Hepatocyte (in vitro differentiated cells): ENCODE data around the gene LANCL2. TPM values are rescaled to one million over a fixed set of nuclear protein-coding genes. Genes with fewer than 3 reads are reported as not detected.

ENCODE experiments used
- DNase-seq: peaks from one replicate; pipeline ENCODE4 v3.0.0-alpha.2; 2016; ENCODE audit warnings: low spot score
- H2AFZ ChIP-seq: fragments of 200-600 bp; sonication (generic); 2 replicates; pipeline ENCODE4 v1.6.0; 2016; ENCODE audit warnings: antibody characterized with exemption, mild to moderate bottlenecking
- H3K27ac ChIP-seq: fragments of 200-600 bp; sonication (generic); 2 replicates; pipeline ENCODE4 v1.5.1; 2016; ENCODE audit warnings: mild to moderate bottlenecking
- H3K27me3 ChIP-seq: fragments of 200-600 bp; sonication (generic); 2 replicates; pipeline ENCODE4 v1.6.1; 2016
- H3K36me3 ChIP-seq: fragments of 200-600 bp; sonication (generic); replicated peaks from 2 replicates; pipeline ENCODE4 v1.5.1; 2016; ENCODE audit warnings: low read depth; ENCODE audit not compliant: insufficient read depth
- H3K4me1 ChIP-seq: fragments of 200-600 bp; sonication (generic); 2 replicates; pipeline ENCODE4 v1.5.1; 2016; ENCODE audit warnings: mild to moderate bottlenecking, moderate library complexity; ENCODE audit not compliant: insufficient read depth
- H3K4me2 ChIP-seq: fragments of 200-600 bp; sonication (generic); 2 replicates; pipeline ENCODE4 v1.6.0; 2016
- H3K4me3 ChIP-seq: fragments of 200-600 bp; sonication (generic); 2 replicates; pipeline ENCODE4 v1.5.1; 2016; ENCODE audit warnings: mild to moderate bottlenecking
- H3K79me2 ChIP-seq: fragments of 200-600 bp; sonication (generic); 2 replicates; pipeline ENCODE4 v1.6.0; 2017; ENCODE audit warnings: mild to moderate bottlenecking
- H3K9me2 ChIP-seq: fragments of 200-600 bp; sonication (generic); replicated peaks from 2 replicates; pipeline ENCODE4 v1.6.0; 2017; ENCODE audit warnings: mild to moderate bottlenecking; ENCODE audit not compliant: insufficient read depth
- H3K9me3 ChIP-seq: fragments of 200-600 bp; sonication (generic); 2 replicates; pipeline ENCODE4 v1.5.1; 2016; ENCODE audit warnings: low read depth, mild to moderate bottlenecking
- H4K20me1 ChIP-seq: fragments of 200-600 bp; sonication (generic); 2 replicates; pipeline ENCODE4 v1.6.0; 2016; ENCODE audit warnings: mild to moderate bottlenecking; ENCODE audit not compliant: insufficient read depth, poor library complexity, severe bottlenecking
- EZH2 ChIP-seq: fragments of 200-600 bp; sonication (generic); IDR thresholded peaks from 2 replicates; pipeline ENCODE4 v1.6.1; 2016; ENCODE audit warnings: antibody characterized with exemption, mild to moderate bottlenecking, borderline replicate concordance
- EZH2phosphoT487 ChIP-seq: fragments of 200-600 bp; sonication (generic); IDR thresholded peaks from one replicate; pipeline ENCODE4 v1.6.1; 2018; ENCODE audit warnings: antibody characterized with exemption, mild to moderate bottlenecking, low read depth, moderate library complexity; ENCODE audit not compliant: unreplicated experiment, severe bottlenecking
- WGBS: methylation state at CpG from one replicate; pipeline ENCODE4 v1.1.6; 2016; ENCODE audit warnings: low lambda C conversion rate; ENCODE audit errors: missing lambda C conversion rate; 5-methylcytosine and 5-hydroxymethylcytosine counted together
- polyA plus RNA-seq: library from polyadenylated mRNA; unstranded; fragments of >200 nt; fragmentation: Nextera tagmentation; extraction: Ambion mirVana; gene quantifications from 2 replicates; pipeline ENCODE4 v1.2.1, GENCODE V29; 2016
- total RNA-seq: library from RNA; depleted of rRNA; stranded (reverse); fragments of >200 nt; gene quantifications from 2 replicates; pipeline ENCODE4 v1.2.3, GENCODE V29; 2014
- TF ChIP-seq, protein P1 (sequence below): fragments of 200-600 bp; sonication (generic); IDR thresholded peaks from 2 replicates; pipeline ENCODE4 v1.5.1; 2016; ENCODE audit warnings: antibody characterized with exemption, mild to moderate bottlenecking; ENCODE audit not compliant: poor library complexity

The LANCL2 gene
- total and polyA plus RNA-seq, 2 experiments from 2014 or later: 13.5 to 14.8 TPM

DNA sequence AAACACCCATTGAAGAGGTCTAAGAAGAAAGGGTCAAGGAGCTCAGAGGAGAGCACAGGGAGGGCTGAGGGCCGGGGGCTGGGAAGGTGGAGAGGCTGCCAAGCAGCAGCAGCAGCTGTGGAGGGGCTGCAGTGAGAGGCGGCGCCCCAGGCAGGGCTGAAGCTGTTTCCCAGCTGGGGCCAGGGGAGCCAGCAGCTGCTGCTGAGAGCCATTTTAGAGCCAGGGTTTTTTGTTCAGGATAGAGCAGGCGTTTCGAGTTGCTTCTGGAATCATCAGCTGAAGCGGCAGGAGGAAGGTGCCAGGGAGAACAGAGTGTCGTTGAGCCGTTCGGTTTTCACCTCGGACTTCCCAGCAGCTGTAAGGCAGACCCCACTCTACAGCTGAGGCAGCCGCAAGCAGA, 62.7 kb downstream of the LANCL2 start:
- Histone ChIP-seq H3K4me3 (no peak overlapping the region), H3K79me2 (no peaks in the 10 kb centered on the region)
- DNase-seq: no peak

DNA sequence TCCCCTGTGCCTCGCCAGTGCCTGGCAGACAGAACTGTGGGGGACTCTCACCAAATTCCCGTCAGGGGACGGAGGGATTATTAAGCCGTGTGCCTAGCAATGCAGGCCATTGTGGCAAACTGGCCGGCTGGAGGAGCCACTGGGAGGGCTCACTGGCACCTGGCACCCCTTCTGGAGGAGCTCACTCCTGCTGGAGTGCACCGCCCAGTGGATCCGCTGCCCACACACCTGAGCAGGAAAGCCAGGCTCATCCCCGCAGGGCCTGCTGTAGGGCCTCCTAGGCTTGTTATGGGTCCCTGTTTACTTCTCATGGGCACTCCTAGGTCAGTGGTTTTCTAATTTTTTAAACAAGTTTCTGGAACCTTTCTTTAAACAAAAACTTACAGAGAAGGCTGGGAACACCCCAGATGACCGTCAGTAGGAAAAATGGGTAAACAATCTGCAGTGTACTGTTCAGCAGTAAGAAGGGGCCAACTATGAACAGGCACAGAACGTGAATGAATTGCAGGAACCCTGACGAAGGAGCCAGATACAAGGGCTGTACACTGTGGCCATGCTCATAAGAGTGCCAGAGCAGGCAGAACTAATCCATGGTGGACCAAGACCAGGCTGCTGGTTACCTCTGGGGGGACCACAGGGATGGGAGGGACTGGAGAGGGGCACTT, 64.8 kb downstream of the LANCL2 start:
- TF ChIP-seq EZH2phosphoT487 (no peak), EZH2 (no peak)
- TF ChIP-seq, protein P1, sequence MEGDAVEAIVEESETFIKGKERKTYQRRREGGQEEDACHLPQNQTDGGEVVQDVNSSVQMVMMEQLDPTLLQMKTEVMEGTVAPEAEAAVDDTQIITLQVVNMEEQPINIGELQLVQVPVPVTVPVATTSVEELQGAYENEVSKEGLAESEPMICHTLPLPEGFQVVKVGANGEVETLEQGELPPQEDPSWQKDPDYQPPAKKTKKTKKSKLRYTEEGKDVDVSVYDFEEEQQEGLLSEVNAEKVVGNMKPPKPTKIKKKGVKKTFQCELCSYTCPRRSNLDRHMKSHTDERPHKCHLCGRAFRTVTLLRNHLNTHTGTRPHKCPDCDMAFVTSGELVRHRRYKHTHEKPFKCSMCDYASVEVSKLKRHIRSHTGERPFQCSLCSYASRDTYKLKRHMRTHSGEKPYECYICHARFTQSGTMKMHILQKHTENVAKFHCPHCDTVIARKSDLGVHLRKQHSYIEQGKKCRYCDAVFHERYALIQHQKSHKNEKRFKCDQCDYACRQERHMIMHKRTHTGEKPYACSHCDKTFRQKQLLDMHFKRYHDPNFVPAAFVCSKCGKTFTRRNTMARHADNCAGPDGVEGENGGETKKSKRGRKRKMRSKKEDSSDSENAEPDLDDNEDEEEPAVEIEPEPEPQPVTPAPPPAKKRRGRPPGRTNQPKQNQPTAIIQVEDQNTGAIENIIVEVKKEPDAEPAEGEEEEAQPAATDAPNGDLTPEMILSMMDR: no peak
- Histone ChIP-seq H3K27ac (no peak overlapping the region), H3K36me3 (no peaks in the 10 kb centered on the region), H3K4me3 (no peak overlapping the region), H3K9me2 (no peaks in the 10 kb centered on the region), H3K79me2 (no peaks in the 10 kb centered on the region), H3K4me2 (no peak overlapping the region), H2AFZ (no peak overlapping the region), H3K27me3 (no peaks in the 10 kb centered on the region), H3K9me3 (no peaks in the 10 kb centered on the region), H4K20me1 (no peaks in the 10 kb centered on the region), H3K4me1 (peaks cover 3% of the 10 kb centered on the region)
- WGBS: 82% methylated on average over 11 of the region's 11 CpGs
- DNase-seq: no peak

More for the DNA sequence above, 62.7 kb downstream of the LANCL2 start:
- H3K4me2 ChIP-seq: no peak overlapping the region
- no peaks in the 10 kb centered on the region for H4K20me1 ChIP-seq
- TF ChIP-seq EZH2 (no peak), EZH2phosphoT487 (no peak)
- TF ChIP-seq, protein P1: no peak
- H3K27ac ChIP-seq: no peak overlapping the region
- no peaks in the 10 kb centered on the region for H3K36me3 ChIP-seq
- no peaks in the 10 kb centered on the region for H3K27me3 ChIP-seq
- no peaks in the 10 kb centered on the region for H3K9me2 ChIP-seq
- peaks cover 3% of the 10 kb centered on the region for H3K4me1 ChIP-seq
- 85% methylated on average over 11 of the region's 11 CpGs for WGBS
- H3K9me3 ChIP-seq: no peaks in the 10 kb centered on the region
- H2AFZ ChIP-seq: no peak overlapping the region

DNA sequence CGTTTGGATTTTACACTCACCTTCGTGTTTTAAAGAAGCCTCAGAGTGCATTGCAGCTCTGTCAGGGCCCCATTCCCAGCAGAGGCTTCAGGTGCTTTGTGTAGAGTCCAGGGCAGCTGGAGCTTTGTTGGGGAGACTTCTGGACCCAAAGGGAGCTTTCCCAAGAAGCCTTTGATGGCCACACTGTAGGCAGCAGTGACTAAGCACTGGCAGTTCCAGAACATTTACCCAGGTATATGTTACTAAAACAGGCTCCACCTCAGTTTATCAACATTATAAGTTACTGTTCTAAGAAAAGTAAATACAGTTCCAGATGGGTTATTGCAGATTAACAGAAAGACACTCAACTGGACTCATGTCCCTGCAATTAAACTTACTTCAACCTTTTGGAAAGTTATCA, 66.8 kb downstream of the LANCL2 start:
- H3K9me3 ChIP-seq: no peaks in the 10 kb centered on the region
- H3K4me1 ChIP-seq: peaks cover 3% of the 10 kb centered on the region
- no peak overlapping the region for H3K4me2 ChIP-seq
- no peaks in the 10 kb centered on the region for H4K20me1 ChIP-seq
- no peak for DNase-seq
- H3K27ac ChIP-seq: peak overlapping the region; percentile 40
- no peak for TF ChIP-seq EZH2
- TF ChIP-seq, protein P1: no peak
- TF ChIP-seq EZH2phosphoT487: no peak
- H3K27me3 ChIP-seq: no peaks in the 10 kb centered on the region
- WGBS: 37% methylated on average over 2 of the region's 2 CpGs
- no peak overlapping the region for H3K4me3 ChIP-seq
- no peaks in the 10 kb centered on the region for H3K36me3 ChIP-seq
- H3K9me2 ChIP-seq: no peaks in the 10 kb centered on the region
- H3K79me2 ChIP-seq: no peaks in the 10 kb centered on the region
- H2AFZ ChIP-seq: no peak overlapping the region
